ENCODE data around the gene PTPN9.
A peak's percentile ranks its signal among the peaks of the same experiment; 100 is the strongest.
"Not testable (repeated sequence)": the region's sequence is repeated elsewhere in the genome, so short reads cannot be mapped to it uniquely, and the experiment has no call there.

PTPN9 gene

DNA sequence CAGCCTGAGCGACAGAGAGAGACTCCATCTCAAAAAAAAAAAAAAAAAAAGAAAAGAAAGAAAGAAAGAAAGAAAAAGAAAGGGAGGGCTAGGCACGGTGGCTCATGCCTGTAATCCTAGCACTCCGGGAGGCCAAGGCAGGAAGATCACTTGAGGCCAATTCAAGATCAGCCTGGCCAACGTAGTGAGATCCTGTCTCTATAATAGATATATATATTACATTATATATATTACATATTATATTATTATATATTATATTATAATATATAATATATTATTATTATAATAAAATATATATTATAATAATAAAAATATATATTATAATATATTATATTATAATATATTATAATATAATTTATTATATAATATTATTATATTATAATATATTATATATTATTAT, 48.9 kb downstream of the PTPN9 start:
- no peak for DNase-seq (ENCODE audit: low spot score)

DNA sequence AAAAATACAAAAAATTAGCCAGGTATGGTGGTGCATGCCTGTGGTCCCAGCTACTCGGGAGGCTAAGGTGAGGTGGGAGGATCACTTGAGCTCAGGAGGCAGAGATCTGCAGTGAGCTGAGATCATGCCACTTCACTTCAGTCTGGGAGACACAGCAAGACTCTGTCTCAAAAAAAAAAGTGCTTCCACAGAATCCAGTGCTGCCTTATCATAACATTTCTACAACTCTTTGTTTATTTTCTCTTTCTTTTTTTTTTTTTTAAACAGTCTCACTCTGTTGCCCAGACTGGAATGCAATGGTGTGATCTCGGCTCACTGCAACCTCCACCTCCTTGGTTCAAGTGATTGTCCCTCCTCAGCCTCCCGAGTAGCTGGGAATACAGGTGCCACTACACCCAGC, 53.4 kb downstream of the PTPN9 start:
- DNase-seq (ENCODE audit: low spot score), result not testable (repeated sequence)

DNA sequence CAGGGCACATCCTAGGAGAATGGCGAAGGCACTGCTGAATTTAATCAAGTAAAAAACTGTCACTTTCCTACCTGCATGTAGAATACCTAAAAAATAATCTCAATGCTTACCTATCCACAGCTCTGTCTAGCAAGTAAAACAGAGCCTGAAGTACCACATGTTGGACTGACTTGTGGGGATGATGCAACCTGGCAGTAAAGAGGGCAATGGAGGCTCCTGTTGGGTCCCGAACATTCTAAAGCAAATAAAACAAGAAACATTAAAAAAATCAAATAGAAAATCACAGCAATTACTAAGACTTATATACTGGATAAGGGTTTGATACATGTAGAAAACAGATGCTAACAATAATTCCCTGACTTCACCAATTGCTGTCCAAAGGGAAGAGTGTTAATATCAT, 56.1 kb downstream of the PTPN9 start:
- no peak for DNase-seq (ENCODE audit: low spot score)

DNA sequence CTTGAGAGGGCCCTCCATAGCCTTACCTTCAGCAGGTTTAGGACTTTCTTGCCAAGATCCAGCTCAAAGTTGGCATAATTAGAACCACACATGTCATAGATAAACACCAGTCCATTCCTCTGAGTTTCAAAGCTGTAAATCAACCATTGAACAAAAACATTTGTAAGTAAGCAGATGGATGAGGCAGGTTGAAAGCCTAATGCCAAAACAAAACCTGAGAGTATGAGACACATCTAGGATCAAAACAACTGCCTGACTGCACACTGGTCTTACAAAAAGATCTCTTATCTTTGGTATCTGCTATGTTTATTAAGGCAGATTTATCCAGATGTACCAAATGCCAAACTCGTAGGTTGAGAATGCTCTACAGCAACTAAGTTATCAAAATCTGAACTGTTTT, 61.9 kb downstream of the PTPN9 start:
- no peak for DNase-seq (ENCODE audit: low spot score)

DNA sequence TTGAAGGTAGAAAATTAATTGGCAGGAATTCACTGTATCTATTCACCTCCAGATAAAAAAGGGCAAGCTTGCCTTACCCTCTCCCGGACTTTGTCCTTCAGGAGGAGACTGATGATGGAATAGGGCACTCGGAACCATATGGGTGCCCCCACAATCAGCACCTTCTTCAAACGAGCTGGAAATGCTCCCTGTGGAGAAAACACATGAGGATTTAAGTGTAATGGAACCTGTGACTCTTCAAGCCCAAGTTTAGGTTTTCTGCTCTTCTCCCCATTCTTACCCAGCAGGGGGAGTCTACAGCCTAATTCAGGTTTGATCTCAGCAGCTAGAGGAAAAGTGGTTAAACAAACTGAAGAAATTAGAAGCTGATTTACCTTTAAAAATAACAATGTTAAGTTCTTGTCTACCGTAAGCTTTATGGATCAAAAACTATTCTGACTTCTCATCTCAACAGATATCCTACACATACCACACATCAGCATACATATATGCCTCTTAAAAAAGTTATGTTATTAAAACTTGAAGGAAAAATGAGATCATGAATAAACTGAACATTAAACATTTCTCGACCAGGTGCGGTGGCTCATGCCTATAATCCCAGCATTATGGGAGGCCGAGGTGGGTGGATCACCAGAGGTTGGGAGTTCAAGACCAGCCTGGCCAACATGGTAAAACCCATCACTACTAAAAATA, 70.1 kb downstream of the PTPN9 start:
- peak; percentile 67 for DNase-seq (ENCODE audit: low spot score)

DNA sequence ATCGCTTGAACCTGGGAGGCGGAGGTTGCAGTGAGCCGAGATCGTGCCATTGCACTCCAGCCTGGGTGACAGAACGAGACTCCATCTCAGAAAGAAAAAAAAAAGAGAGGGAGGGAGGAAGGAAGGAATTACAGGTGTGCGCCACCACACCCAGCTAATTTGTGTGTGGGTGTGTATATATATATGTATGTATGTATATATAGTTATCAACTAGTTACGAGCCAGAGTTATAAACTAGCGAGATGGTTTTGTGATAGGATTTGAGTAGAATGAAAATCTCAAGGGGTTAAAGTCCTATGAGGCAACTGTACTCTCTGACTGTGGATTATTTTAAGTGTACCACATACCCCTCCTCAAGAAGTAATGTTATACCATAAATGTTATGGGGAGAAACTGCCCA, 76.8 kb downstream of the PTPN9 start:
- no peak for DNase-seq (ENCODE audit: low spot score)

DNA sequence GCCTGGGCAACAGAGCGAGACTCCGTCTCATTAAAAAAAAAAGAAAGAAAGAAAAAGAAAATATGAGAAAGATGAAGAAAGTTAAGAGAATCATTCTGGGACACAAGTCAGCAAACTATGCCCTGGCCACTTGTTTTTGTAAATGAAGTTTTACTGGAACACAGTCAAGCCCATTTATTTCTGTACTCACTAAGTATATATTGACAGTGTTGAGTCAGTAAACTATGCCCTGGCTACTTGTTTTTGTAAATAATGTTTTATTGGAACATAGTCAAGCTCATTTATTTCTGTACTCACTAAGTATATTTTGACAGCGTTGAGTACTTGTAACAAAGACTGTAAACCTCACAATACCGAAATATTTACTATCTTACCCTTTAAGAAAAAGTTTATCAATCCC, 85.4 kb downstream of the PTPN9 start:
- DNase-seq (ENCODE audit: low spot score), result no peak

DNA sequence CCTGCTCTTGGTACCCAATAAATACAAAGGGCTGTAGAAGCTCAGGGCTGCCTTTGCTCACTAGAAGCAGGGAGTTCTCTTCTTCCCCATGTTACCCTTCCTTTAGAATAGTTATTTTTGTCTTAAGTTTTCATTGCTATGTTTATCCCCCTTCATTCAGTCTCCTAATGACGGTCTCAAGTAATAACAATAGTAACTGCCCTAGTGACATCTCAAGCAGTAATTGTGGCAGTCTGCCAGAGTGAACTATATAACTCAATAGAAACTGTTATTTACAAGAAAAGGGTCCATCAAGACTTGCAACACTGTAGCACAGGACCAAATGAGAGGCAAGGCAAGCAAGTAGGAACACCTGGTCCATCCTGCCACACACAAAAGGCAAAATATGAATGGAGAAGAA, 95.2 kb downstream of the PTPN9 start:
- DNase-seq (ENCODE audit: low spot score), result no peak

DNA sequence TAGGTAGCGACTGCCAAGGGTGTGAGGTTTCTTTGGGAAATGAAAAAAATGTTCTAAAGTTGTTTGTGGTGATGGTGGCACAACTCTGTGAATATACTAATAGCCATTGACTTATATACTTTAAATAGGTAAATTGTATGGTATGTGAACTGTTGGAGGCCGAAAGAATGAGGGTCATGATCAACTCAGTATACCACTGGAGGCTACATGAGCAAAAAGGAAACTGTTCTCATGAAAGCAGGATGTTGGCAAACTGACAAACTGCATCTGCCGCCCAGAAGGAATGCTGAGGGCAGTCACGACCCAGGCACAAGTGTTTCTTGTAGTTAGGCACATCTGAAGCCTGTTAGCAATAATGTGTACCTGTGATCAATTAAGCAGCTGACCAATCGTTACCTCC, 95.6 kb downstream of the PTPN9 start:
- DNase-seq (ENCODE audit: low spot score), result not testable (repeated sequence)

DNA sequence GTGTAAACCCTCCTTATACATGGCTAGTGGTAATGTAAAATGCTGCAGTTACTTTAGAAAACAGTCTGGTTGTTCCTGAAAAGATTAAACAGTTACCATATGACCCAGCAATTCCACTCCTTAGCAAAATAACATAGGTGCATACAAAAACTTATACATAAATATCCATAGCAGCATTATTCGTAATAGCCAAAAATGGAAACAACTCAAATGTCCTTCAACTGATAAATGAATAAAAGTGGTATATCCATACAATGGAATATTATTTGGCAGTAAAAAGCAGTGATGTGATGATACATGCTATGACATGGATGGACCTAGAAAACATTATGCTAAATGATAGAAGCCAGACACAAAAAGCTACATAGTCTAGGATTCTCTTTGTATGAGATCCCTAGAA, 96.0 kb downstream of the PTPN9 start:
- no peak for DNase-seq (ENCODE audit: low spot score)

DNA sequence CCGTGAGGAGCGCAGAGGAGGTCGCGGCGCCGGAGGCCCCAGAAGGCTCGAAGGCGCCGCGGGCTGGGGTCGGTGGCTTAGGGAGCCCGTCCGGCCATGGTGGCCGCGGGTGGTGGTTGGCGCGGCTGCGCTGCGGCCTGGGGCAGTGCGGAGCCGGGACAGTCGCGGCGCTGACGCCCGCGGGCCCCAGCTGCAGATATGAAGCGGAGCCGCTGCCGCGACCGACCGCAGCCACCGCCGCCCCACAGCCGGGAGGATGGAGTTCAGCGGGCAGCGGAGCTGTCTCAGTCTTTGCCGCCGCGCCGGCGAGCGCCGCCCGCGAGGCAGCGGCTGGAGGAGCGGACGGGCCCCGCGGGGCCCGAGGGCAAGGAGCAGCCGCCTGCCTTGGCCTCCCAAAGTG, 98.7 kb downstream of the PTPN9 start:
- not testable (repeated sequence) for DNase-seq (ENCODE audit: low spot score)

DNA sequence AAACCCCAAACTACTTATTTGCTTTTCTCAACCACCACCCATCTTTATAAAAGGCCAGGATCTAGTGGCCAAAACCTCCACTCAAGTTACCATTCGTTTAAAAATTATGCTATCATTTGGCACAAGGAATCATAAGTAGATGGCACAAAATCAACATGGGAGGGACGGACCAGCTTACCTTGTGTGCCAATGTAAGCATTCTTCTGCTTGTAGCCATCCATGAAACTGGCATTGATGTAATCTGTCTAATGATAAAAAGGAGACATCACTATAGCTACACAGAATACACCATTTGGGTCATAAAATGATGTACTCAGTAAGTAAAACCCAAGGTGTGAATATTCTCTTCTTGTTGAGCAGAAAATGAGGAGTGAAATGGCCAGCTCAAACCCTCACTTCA, 99.4 kb downstream of the PTPN9 start:
- no peak for DNase-seq (ENCODE audit: low spot score)

DNA sequence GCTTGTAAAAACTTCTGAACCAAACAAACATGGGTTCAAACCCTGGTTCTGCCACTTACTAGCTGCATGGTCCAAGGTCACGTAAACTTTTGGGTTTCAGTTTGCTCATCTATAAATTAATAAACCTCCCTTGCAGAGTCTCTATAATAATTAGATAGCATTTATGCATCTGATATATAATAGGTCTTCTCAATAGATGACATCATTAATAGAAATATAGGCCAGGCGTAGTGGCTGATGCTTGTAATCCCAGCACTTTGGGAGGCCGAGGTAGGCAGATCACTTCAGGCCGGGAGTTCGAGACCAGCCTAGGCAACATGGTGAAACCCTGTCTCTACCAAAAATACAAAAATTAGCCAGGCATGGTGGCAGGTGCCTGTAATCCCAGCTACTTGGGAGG, 102.0 kb downstream of the PTPN9 start:
- not testable (repeated sequence) for DNase-seq (ENCODE audit: low spot score)

DNA sequence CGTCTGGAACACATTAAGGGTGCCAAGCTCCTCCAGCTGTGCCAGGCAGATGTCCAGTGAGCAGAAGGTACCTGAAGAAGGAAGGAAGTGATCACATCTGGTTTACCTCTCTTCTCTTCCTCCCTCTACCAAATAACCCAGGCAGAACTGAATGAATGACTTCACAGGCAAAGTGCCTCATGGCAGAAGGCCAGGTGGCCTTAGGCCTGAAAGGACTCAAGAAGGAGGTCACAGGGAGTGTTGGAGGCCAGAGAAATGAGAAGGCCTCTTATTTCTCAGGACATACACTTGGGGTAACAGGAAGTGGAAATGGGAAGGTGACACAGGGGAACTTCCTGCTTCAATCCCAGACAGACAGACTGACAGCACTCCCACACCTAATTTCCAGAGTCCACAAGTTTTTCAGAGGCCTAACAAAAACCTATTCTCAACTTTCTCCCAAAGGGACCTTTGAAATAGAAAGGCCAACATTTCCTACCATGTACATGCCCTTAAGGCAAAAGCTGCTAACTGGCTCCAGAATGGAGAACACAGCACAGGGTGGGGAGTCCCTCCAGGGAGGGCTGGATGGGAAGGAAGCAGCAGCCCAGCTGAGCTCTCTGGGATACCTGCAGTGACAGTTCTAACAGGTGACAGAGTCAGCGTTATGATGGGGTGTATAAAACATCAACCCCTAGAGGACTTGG, 110.1 kb downstream of the PTPN9 start:
- no peak for DNase-seq (ENCODE audit: low spot score)

DNA sequence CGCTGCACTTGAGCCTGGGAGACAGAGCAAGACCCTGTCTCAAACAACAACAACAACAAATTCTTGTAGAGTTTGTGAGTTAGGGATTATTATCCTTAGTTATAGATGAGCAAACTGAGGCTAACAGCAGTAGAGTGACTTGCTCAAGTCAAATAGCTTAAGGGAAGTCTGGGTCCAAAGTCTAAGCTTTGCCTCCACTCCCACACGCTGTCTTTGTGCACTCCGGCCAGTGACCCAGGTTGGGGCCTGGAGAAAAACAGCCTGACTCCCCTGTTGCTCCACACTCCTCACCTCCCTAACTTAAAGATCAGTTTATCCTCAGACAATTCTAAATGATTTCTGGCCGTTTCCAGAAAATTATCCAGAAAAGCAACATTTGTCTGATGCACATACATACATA, 118.5 kb downstream of the PTPN9 start:
- DNase-seq (ENCODE audit: low spot score), result peak; percentile 63

DNA sequence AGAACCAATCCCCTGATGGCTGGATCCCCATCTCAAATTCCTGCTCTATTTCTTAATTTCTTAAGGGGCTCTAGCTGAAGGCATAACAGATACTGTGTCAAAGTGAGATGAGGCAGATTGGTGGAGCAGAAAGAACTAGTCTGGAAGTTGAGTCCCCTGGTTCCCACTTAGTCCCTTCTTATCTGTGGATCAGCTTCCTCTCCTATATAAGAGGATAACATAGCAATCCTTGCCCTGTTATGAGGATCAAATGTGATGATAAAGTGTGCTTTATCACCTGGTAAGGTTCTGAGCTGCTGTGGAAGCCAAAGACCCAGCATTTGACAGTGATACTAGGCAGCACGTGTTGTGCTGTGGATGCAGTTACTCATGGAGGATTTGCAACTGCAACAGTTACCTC, 119.5 kb downstream of the PTPN9 start:
- DNase-seq (ENCODE audit: low spot score), result no peak

DNA sequence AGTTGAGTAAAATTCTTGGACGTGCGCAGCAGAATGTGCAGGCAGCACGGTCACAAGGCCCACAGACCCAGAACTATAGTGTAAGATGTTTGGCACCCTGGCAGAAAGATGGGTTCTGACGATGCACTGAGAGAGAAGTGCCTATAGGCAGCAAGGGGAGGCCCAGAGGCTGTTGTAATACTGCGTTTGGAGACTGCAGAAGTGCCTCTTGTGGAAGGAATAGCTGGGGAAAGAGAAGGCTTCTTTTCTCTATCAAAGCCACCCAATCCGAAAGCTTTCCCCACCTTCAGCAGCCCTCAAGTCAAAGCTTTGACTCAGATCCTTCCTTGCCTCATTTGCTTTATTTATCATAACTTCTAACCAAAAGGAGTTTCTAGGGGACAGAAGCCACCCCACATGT, 122.4 kb downstream of the PTPN9 start:
- no peak for DNase-seq (ENCODE audit: low spot score)

DNA sequence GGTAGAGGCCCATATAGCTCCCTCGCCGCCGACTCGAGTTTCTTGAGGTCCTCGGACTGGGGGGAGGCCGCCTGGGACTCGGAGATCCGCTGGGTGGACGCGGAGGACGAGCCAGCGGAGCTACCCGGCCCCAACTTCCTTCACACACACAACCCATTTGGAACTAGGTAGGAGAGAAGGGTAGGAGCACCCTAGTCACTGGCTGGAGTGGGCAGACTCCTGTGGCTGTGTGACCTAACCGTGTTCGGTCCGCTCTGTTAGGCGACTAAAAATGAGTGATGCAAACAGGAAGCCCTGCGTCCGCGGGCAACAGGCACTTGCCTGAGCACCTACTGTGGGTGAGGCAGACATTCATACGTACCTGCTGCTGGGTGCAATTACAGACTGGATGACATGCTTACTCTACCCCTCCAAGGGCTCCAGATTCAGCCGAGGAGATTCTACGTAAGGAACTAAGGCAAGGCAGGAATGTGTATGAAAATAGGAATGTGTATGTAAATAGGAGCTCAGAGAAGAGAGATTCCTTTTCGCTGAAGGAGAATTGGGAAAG, 123.1 kb downstream of the PTPN9 start:
- peak; percentile 64 for DNase-seq (ENCODE audit: low spot score)

DNA sequence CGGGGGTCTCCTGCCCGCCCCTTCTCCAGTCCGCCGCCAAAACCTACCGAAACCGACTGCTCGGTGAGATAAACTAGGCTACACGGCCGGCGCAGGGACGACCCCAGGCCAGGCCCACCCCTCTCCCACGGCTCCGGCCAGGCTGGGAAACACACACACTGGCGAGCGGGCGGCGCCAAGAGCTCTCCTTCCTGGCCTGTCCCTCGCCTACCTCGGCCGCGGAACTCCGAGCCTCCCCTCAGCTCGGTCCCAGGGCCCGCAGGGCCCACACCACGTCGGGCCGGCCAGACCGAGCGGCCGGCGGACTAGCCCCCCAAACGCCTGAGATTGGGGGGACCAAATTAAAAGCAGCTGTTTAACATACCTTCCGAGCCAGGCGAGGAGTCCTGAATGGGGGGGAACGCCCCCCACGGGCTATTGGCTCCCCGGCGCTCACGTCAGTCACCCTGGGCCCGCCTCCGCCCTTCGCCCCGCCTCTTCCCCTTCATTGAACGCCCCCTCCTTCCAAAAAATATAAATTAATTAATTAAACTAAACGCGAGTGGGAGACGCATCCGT, 123.6 kb downstream of the PTPN9 start:
- peak; percentile 85 for DNase-seq (ENCODE audit: low spot score)

DNA sequence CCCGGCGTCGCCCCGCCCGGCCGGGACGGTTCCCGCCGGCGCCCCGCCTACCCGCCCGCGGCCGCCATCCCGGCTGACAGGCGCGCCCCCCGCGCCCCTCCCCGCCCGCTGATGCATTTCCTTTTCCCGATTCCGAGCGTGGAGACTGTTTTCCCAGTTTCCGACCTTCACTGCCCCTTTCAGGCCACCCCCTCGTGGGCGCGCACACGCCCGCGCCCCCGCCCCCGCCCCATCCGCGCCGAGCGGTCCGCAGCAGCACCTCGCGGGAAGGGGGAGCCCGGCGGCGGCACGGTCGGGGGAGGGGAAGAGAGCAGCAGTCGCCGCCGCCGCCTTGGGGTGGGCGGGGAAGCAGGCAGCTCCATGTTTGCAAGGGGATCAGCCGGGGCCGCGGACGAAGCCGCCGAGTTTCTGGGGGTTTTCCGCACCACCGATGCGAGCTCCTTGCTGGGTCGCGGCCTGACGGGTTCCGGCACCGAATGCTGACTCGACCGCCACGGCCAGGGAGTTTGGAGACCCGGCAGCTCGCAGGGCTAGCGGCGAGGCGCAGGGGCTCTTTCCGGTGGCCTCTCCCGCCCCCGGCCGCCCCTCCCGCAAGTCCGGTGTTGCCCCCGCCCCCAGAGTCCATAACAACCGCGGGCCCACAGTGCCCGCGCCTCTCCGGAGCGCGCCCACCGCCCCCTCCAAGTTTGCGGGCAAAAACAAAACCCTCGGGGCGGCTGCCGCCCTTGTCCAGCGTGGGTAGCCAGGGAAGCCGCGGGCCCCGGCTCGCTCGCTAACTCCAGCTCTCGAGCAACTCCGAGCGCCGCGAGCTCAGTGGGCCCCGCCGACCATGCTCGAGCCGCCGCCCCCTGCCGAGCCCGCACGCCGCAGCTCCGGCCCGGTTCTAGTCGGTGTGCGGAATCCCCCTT, 124.4 kb downstream of the PTPN9 start:
- no peak for DNase-seq (ENCODE audit: low spot score)

DNA sequence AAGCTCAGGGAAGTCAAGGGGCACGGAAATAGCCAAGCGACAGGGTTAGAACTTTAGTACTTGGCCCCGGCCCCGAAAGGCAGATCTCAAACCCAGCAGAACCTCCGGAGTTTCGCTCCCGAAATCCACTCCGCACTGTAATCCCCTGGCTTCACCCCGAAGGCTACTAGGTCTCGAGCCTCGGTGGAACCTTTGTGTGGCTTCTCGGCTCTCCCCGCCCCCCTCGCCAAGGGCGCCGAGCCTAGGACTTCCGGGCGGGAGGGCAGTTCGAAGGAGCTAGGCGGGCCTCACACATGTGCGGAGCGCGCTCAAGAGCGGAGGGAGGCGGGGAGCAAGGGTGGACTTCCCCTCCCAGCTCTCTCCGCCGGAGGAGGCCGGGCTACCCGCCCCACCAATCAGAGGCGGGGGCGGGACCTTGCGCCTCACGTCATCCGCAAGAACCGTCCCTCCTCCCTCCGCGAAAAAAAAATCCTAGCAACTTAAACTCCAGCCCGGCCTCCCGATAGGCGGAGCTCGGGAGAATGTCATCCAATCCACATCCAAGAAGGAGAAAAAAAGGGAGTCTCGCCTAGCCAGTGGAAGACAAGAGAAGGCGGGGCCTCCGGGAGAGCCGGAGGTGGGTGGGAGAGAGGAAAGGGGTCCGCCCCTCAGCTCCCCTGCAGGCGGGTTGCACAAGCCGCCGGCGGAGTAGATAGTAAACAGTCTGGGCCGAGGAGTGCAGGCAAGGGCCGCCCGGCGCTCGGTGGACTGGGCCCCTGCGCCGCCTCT, 125.2 kb downstream of the PTPN9 start:
- DNase-seq (ENCODE audit: low spot score), result peak; percentile 98
